GM18907 (cell line): ENCODE measurements around the gene WHRN.

ENCODE experiments used
- ATAC-seq: cut with Tn5 transposase; IDR thresholded peaks from one replicate; pipeline ENCODE4 v1.9.1; 2021; ENCODE audit warnings: mild to moderate bottlenecking, moderate library complexity; ENCODE audit not compliant: unreplicated experiment

WHRN gene

DNA sequence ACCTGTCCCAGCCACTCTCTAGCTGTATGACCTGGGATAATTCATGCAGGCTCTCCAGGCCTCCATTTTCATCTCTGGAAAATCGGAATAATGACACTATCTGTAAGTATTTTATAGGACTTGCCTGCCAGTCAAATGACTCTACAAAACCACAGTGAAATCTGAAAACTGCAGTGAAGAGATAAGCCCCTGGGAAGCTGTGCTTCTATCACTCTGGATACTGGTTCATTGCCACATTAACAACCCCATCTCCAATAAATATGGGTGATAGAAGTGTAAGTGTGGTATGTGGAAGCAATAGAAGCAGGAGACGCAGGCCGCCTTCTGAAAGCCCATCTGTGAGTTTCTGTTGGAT is 31.8 kb downstream of the WHRN start:
- no peak for ATAC-seq

DNA sequence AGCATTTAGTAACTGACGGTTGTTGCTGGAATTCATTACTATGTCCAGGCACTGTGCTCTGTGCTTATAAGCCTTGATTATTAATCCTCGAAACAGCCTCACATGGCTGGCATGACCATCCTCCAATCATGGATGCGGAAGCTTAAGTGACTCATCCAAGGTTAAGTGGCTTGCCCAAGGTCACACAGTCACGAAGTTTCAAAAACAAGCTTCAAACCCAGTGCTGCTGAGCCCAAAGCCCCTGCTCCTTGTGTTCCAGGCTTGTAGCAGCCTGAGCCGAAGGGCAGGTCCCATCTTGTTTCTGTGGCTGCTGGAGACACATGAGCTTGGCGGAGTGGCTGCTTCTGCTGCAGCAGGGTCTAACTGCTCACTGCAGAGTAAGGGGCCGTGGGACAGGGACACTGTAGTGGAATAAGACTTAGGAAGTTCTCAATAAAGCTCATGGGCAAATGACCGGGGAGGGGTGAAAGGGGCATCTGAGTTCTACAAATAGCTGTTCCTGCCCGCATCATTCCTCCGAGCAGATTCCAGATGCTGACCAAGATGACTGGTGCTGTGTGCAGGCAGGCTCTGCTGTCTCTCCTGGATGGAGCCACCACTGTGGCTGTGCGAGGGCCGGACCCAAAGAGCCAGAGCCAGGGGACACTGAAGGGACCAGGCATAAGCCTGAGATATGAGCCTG is 32.4 kb downstream of the WHRN start:
- ATAC-seq = no peak

DNA sequence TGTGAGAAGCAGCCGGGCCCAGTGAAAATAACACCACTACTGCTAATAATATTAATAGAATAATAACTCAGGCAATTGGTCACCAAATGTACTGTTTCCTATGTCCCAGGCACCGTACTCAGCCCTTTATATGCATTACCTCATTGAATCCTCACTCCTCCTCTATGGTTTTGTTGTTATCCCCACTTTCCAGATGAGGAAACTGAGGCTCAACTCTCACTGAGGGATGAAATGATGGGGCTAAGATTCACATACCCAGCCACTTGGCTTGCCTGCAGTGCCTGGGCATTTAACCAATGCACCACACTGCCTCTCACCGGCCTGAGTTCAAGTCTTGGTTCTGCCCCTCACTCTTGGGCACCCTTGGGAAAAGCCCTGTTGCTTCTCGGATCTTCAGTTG is 34.1 kb downstream of the WHRN start:
- no peak for ATAC-seq

DNA sequence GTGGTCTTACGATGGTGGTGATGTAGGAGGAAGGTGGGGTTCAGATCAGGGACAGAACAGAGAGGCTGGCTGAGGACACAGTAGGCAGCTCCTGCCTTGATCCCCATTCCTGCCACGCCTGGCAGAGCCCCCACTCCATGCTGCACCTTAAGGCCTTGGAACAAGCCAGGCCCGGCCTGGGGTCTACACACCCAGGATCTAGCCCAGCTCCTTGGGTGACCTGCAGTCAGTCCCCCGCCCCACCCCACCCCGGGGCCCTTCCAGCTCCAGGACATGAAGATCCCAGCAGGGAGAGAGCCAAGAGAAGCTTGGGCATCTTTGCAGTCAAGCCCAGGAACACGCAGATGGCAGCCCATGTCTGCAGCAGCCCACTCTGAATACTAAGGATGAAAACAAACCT is 34.7 kb downstream of the WHRN start:
- no peak for ATAC-seq

DNA sequence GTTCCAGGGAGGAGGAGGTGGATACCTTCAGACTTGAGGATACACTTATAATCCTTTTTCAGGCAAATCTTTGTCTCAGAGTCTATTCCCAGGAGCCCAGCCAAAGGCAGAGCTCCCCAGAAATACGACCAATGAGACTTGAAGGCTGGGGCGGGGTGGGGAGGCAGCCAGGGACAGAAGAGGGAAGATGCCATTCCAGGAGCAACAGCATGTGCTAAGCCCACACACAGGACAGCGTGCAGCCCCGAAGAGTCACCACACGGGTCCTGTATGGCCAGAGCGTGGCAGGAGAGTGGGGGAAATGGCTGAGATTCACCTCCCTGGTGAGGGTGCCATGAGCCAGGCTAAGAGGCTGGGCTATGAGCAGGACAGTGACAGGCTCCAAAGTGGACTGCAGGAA is 35.2 kb downstream of the WHRN start:
- ATAC-seq = no peak

DNA sequence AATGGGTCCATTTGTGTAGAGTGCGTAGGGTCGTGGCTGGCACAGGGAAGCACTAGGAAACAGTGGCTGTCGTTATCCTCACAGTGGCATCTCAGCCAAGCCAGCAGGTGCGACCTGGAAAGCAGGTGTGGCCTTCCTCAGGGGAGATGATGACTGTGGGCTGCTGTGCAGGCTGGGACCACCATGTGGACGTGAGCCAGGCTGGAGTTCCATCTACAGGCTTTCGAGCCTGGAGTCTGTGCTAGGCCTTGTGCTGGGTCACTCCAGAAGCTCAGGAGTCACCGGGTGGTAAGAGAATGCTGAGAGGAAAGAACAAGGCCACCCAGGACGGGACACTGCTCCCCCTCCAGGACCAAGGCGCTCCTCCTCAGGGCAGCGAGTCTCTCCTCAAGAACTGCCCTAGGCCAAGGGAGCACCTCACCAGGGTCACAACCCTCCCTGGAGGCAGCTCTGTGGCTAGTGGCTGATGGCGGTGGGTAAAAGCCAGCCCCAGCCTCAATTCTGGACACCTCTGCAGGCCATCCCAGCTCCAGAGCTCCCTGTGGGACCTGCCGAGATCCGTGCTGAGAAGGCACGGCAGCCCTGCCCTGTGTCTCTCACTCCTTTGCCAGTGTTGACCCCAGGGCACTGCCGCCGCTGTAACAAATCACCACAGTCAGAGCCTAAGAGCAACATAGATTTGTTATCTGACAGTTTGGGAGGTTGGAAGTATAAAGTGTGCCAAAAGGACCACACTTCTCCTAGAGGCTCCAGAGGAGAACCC is 36.0 kb downstream of the WHRN start:
- ATAC-seq = no peak

DNA sequence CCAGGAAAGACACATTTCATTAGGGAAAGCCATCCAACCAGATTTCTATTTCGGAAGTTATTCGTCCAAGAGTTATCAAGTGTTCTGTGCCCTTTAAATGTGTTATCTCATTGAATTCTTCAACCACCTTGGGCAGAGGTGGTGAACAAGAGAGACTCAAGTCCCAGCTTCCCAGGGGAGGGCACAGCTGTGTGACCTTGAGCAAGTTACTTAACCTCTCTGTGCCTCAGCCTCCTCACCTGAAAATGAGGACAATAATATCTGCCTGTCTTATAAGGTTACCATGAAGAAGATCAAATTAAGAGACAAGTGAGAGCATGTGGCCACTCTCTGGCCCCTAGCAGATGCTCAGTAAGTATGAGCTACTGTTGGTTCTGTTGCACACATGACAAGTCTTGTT is 37.4 kb downstream of the WHRN start:
- ATAC-seq = no peak

DNA sequence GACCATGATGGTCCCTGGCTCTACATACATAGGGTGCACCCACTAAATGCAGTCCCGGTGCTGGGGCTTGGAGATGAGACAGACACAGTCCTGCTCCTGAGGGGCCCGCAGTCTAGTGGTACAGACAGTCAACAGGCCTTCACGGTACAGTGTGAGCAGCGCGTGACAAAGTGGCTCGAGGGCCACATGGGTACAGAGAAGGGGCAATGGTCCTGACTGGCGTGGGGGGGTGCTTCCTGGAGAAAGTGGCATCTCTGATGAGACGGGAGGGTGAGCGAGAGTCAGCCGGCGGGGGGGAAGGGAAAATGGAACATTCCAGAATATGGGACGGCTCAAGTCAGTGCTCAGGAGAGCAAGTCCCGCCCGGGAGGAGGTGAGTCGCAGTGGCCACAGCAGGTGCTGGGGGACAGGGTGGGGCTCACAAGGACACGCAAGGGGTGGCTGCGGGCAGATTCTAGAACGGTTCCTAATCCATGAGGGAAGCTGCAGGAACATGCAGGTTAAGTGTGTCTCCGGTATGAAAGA is 38.0 kb downstream of the WHRN start:
- ATAC-seq = no peak

DNA sequence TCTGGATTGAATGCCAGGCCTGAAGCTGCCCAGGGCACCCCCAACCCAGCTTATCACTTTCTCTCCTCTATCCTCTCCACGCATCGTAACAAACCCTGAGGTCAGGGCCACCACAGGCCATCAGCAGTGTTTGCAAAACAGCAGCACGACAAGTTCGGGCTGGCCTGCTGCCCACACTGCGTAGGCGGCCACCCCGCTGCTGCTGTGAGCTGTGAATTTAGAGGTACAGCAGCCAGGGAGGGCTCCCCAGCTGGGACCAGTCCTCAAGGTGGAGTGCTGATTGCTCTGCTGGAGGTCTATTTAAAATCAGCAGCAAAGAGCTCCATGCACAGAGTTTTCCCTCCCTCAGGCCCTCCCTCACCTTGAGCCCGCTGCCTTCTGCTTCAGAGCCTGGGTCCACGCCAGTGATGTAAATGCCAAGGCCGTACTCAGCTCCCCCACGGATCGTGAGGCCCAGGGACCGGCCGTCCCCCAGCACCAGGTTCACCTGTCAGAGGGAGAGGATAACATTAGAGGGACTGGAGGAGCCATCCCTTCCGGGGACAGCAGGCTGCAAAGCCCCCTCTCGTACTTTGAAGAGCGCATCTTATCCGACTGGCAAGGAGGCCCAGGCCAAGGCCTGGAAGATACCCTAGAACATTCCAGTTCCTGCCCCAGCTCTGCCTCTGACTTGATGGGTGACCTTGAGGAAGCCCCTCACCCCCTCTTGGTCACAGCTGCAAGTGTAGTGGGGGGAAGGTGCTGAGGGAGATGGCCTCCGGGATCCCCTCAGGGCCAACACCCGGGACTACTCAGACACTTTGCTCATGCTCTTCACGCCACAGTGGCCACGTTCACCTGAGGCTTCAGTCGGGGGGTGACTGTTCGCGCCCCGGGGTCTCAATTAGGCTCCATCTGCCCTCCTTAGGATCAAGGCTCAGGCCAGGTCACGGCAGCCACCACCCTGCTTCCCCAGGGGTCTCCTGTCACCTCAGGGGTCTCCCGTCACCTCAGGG is 39.1 kb downstream of the WHRN start:
- no peak for ATAC-seq

DNA sequence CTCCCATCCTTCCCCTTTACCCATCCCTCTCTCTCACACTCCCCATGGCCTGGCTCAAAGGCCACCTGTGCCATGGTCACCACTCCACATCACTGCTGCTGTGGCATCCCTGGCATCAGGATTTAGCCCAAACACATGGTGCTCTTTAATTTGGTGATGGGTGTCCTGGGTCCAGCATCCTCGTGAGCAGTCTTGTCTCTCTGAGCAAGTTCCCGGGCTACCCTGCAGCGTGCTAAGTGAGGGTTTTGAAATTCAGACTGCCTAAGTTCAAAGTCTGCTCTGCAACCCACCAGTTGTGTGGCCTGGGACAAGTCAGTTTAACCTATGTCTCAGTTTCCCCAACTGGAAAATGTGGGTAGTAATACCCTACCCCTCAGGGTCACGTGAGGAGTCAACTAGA is 39.9 kb downstream of the WHRN start:
- ATAC-seq = no peak

DNA sequence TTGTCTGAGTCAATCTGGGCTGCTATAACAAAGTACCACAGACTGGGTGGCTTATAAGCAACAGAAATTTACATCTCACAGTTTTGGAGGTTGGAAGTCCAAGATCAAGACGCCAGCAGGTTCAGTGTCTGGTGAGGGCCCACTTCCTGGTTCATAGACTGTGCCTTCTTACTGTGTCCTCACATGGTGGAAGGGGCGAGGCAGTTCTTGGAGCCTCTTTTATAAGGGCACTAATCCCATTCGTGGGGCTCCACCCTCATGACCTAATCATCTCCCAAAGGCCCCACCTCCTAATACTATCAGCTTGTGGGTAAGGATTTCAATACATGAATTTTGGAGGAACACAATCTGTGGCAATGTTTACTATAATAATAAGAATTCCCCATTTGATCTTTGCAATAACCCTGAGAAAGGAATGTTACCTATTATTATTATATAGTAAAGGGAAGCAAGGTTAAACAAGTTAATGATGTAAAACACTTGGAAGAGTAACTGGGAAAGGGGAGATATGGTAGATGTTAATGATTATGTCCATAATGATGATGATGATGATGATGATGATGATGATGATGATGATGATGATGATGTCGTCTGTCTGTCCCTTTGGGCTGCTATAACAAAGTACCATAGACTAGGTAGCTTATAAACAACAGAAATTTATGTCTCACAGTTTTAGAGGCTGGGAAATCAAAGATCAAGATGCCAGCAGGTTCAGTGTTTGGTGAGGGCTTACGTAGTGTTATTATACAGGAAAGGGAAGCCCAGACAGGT is 40.8 kb downstream of the WHRN start:
- no peak for ATAC-seq

DNA sequence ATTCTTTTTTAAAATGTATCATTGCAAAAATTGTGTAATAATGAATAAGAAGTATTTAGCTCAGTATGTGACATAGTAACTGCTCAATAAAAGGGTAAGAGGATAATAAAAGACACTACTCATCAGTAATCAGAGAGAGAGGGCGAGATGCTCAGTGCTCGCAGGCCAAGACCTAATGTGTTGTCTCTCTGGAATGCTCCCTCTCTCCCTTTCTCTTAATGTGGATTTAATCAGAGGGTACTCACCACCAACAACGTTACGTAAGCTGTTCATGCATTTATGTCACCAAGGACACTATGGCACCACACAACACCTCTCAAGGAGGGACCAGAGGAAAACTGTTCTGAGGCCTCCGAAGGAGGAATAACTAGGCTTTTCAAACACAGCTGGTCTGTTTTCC is 42.5 kb downstream of the WHRN start:
- ATAC-seq = no peak

DNA sequence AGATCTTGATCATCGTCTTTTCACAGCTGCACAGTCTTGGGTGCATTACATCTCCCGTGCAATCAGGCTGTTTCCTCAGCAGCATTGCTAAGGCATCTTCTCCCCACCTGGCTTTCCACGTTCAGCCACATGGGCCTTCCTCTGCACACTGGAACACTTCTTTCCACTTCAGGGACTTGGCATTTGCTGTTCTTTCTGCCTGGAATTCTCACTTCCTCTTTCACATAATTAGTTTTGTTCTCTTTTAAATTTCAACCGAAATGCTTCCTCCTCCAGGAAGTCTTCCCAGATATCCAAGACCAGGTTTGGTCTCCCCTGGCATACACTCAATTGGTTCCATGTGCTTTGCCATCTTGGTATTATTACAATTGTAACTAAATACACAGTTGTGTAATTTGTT is 43.8 kb downstream of the WHRN start:
- ATAC-seq = no peak

DNA sequence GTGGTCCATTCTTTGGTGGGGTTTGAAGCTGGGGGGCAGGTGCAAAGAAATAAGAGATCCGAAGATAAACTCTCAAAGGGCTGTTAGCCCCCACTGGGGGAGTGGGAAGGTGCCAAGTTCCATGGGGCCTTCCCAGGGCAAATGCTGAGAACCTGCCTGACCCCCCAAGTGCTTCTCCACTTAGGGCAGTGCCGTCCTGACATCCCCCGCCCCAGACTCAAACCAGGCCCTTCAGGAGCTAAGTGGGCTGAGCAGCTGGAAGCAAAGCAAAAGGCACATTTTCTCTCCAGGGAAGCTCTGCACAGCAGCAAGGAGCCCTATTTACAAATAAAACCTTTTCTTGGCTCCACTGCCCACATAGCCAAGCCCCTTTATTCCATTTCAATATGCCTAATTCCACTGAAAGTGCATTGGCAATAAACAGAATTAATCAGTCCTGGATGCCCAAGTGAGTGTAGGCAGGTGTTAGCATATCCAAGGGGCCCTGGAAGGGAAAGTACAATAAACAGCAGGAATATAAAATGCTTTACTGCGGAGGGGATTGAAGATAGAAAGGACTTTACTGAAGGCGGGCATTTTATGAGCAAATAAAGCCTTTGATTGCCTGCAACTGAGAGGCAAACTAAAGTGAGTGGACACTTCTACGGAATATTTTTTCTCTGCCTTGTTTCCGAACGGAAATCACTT is 44.6 kb downstream of the WHRN start:
- ATAC-seq = no peak

DNA sequence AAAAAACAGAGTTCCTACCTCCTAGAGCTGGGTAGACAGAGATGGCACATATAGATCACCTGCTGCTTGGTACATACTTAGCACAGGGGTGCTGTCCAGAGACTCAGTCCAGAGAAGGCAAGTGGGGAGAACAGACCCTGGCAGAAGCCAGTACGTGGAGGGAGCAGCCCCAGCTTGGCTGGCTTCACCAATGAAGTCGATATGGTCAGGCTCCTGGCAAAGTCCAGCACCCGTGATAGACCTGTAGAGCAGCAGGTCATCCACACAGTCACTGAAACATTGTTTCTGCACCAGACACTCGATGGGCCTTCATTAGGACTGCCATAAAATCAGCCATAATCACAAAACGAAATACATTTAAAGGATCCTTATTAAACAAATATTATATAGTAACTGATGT is 45.8 kb downstream of the WHRN start:
- ATAC-seq = no peak

DNA sequence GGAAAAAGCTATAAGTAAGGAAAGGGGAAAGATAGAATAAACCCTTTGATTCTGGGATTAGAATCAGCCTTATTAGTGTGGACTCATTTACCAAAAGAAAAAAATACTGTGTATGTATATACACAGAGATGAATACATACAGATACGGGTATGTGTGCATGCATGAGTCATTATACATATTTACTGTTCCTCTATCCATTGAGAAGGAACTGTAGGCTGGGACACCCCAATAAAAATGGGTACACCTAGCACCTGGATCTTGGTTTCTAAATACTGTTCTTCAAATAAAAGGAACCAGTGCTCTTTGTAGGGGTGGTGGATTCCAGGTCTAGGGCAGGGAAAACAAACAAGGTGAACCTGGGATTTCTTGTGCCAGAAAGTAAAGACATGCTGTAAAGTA is 48.3 kb downstream of the WHRN start:
- no peak for ATAC-seq

DNA sequence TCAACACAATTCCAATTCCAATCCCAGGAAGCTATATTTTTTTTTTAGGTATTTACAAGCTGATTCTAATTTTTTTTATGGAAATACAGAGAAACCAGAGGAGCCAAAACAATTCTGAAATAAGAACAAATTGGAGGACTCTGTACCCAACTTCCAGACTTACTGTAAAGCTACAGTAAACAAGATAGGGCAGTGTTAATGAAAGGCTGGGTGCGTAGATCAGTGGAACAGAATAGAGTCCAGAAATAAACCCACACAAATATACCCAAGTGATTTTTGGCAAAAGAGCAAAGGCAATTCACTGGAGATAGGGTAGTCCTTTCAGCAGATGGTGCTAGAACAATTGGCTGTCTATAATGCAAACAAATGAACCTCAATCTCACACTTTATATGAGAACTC is 50.6 kb downstream of the WHRN start:
- ATAC-seq = no peak

DNA sequence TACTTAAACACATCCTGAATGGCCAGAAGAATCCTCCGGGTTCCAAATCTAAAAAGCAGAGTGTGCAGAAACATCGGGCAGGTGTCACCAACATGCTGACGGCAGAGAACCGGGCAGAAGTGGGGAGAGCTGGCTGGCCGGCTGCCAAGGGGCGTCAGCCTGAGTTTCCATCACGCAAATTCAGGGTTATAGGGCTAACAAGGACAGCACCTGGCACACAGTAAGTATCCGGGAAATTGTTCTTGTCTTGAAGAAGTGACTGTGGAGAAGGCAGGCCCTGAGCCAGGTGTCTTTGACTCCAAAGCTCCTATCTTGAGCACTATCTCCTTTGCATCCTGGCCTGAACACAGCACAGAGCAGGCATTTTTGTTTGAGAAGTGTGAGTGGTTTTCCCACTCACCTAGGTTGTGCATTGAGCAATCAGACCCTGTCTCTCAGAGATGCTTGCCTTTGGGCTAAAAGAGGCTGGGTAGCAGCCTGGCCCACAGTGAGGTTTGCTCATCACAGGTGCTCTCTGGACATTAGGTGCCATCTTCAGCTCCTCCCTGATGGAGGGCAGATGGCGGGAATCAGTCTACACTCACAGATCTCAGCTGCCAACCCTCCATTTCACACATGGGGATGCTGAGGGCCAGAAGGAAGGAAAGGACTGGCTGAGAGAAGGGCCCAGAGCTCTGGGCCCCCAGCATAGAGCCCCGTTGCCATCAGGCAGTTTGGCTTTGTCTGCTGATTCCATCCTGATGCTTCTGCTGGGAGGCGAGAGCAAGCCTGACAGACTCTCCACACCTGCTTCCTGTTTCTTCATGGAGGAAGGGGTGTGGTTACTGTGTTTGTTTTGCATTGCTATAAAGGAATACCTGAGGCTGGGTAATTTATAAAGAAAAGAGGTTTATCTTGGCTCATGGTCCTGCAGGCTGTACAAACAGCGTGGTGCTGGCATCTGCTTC is 52.8 kb downstream of the WHRN start:
- ATAC-seq = peak; percentile 33

DNA sequence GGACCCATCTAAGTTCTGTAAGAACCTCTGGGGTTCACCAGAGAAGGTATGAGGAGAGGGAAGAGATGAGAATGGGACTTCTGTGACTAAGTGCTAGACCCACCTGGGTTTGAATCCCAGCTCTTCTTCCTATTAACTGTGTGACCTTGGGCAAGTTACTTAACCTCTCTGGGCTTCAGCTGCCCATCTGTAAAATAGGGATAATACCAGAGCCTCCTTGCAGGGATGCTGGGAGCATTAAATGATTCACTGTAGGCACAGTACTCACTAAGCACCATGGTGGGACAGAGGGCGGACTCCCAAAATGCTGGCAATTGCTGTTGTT is 53.6 kb downstream of the WHRN start:
- ATAC-seq = no peak
